Testis (tissue), 3 donors: ENCODE data around the gene NRP1. TPM values are rescaled to one million over a fixed set of nuclear protein-coding genes. Genes with fewer than 3 reads are reported as not detected.

Experiments used
- DNase-seq: peaks from one replicate; pipeline ENCODE4 v3.0.0-alpha.2; 2019
- H3K27ac ChIP-seq, 2 donors: fragments of 200-600 bp; sonication (generic); one replicate each; pipeline ENCODE4 v1.5.1; 2019
- H3K27me3 ChIP-seq: fragments of 200-600 bp; sonication (generic); one replicate; pipeline ENCODE4 v1.5.1; 2019
- H3K36me3 ChIP-seq: fragments of 200-600 bp; sonication (generic); one replicate; pipeline ENCODE4 v1.5.1; 2017; ENCODE audit warnings: low read depth; ENCODE audit errors: missing control alignments
- H3K4me1 ChIP-seq: fragments of 200-600 bp; sonication (generic); one replicate; pipeline ENCODE4 v1.5.1; 2019
- H3K4me3 ChIP-seq, 2 donors: fragments of 200-600 bp; sonication (generic); one replicate each; pipeline ENCODE4 v1.5.1; 2017 to 2019
- H3K9me3 ChIP-seq: fragments of 200-600 bp; sonication (generic); one replicate; pipeline ENCODE4 v1.5.1; 2017
- POLR2A ChIP-seq: fragments of 450-650 bp; IDR thresholded peaks from one replicate; pipeline ENCODE4 v1.6.1; 2017; ENCODE audit warnings: antibody characterized with exemption, mild to moderate bottlenecking, moderate library complexity
- WGBS, 2 donors: methylation state at CpG; one replicate each; pipeline ENCODE4 v1.1.5; 2018; 5-methylcytosine and 5-hydroxymethylcytosine counted together
- intact Hi-C: fragments of 100-400 bp; cut with DNase I; formaldehyde crosslinking; loops from one replicate; pipeline ENCODE4 v1.15.1; 2023; ENCODE audit warnings: low total_unique reads
- polyA plus RNA-seq: library from polyadenylated mRNA; stranded (reverse); fragments of 350-450 nt; fragmentation: Illumina TruSeq; extraction: RNeasy Lipid Tissue Mini Kit (QIAGEN cat#74804); gene quantifications from one replicate; pipeline ENCODE4 v1.2.3, GENCODE V29; 2014; ENCODE audit warnings: low read depth, low replicate concordance; ENCODE audit not compliant: insufficient read depth
- total RNA-seq, 2 donors: library from RNA; depleted of rRNA; stranded (reverse); fragments of >200 nt; gene quantifications; one replicate each; pipeline ENCODE4 v1.2.3, GENCODE V29; 2016
- TF ChIP-seq, protein P1 (sequence below), 3 experiments: fragments of 450-650 bp in 2 of 3; fragments of 200-600 bp in 1 of 3; sonication (generic) in 1 of 3; IDR thresholded peaks; one replicate each; pipeline ENCODE4 v1.5.1; 2016 to 2019; ENCODE audit warnings: antibody characterized with exemption in 3 of 3, mild to moderate bottlenecking in 2 of 3, moderate library complexity in 1 of 3

Gene NRP1
- total and polyA plus RNA-seq, 3 donors from 2014 or later: 15.9 to 23.8 (median 17.1) TPM

- DNase-seq: no peak
- no peaks in the 10 kb centered on the region for H3K9me3 ChIP-seq
These were observed 170.3 kb downstream of the NRP1 start for GRCh38 chr10:33164060-33164709.

DNA sequence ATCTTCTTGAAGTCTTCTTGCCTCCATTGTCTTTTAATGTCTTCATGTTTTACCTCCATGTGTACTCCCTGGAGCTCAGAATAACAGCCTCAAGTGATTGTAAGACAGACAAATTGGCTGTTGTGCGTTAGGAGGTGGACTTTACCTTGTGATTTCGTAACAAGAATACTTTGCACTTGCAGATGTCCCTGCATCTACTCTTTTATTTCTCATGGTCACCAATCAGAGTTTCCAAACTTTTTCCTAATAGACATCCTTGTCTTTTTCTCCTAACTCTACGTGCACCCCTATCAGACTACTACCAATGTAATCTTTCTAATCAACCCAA is 172.3 kb downstream of the NRP1 start:
- TF ChIP-seq POLR2A: no peak
- TF ChIP-seq, protein P1, sequence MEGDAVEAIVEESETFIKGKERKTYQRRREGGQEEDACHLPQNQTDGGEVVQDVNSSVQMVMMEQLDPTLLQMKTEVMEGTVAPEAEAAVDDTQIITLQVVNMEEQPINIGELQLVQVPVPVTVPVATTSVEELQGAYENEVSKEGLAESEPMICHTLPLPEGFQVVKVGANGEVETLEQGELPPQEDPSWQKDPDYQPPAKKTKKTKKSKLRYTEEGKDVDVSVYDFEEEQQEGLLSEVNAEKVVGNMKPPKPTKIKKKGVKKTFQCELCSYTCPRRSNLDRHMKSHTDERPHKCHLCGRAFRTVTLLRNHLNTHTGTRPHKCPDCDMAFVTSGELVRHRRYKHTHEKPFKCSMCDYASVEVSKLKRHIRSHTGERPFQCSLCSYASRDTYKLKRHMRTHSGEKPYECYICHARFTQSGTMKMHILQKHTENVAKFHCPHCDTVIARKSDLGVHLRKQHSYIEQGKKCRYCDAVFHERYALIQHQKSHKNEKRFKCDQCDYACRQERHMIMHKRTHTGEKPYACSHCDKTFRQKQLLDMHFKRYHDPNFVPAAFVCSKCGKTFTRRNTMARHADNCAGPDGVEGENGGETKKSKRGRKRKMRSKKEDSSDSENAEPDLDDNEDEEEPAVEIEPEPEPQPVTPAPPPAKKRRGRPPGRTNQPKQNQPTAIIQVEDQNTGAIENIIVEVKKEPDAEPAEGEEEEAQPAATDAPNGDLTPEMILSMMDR (IDR thresholded peaks at IDR 0.05): no peak

More at GRCh38 chr10:33164060-33164709, 170.3 kb downstream of the NRP1 start:
- intact Hi-C loops: no loop called here
- no peak for TF ChIP-seq POLR2A
- TF ChIP-seq, protein P1 (IDR thresholded peaks at IDR 0.05): no peak
- no peaks in the 10 kb centered on the region for H3K27me3 ChIP-seq
- WGBS, 2 donors: 86 to 88% methylated on average over 9 of the region's 9 CpGs
- H3K4me3 ChIP-seq: no peak overlapping the region
- no peaks in the 10 kb centered on the region for H3K36me3 ChIP-seq
- no peak overlapping the region for H3K27ac ChIP-seq
- no peaks in the 10 kb centered on the region for H3K4me1 ChIP-seq

GRCh38 chr10:33161550-33162247 is 172.8 kb downstream of the NRP1 start:
- H3K4me3 ChIP-seq: no peak overlapping the region
- TF ChIP-seq POLR2A: no peak
- TF ChIP-seq, protein P1 (IDR thresholded peaks at IDR 0.05): no peak
- no peak for DNase-seq
- no peak overlapping the region for H3K27ac ChIP-seq
- no peaks in the 10 kb centered on the region for H3K27me3 ChIP-seq
- H3K4me1 ChIP-seq: no peaks in the 10 kb centered on the region
- H3K36me3 ChIP-seq: no peaks in the 10 kb centered on the region
- no peaks in the 10 kb centered on the region for H3K9me3 ChIP-seq
- 95 to 96% methylated on average over 6 of the region's 6 CpGs for WGBS, 2 donors
- intact Hi-C loops: no loop called here

More for the DNA sequence above, 172.3 kb downstream of the NRP1 start:
- Histone ChIP-seq H3K9me3 (no peaks in the 10 kb centered on the region), H3K4me1 (no peaks in the 10 kb centered on the region), H3K4me3 (no peak overlapping the region), H3K36me3 (no peaks in the 10 kb centered on the region), H3K27me3 (no peaks in the 10 kb centered on the region), H3K27ac (no peak overlapping the region)
- 89 to 93% methylated on average over 3 of the region's 3 CpGs for WGBS, 2 donors
- no peak for DNase-seq
- intact Hi-C loops: no loop called here

DNA sequence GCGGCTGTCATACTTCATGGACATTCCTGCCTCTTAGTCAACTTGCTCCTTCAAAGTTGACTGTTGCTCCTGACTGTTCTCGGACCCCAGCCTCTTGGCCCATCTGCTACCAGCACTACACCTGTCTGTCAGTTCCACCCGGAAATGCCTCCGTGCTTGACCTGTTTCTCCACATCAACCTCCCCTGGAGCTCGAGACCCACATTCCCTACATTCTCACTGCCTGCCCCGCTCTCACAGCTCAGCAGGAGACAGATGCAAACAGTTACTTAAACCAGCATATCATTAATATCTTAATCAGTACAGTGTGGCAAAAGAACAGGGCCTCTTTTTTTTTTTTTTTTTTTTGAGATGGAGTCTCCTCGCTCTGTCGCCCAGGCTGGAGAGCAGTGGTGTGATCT is 174.3 kb downstream of the NRP1 start:
- Histone ChIP-seq H3K9me3 (no peaks in the 10 kb centered on the region), H3K27ac (no peak overlapping the region)
- TF ChIP-seq POLR2A: no peak
- TF ChIP-seq, protein P1 (IDR thresholded peaks at IDR 0.05): no peak

More for the DNA sequence above, 174.3 kb downstream of the NRP1 start:
- Histone ChIP-seq H3K36me3 (no peaks in the 10 kb centered on the region), H3K4me1 (peaks cover 3% of the 10 kb centered on the region), H3K27me3 (no peaks in the 10 kb centered on the region), H3K4me3 (no peak overlapping the region)
- WGBS, 2 donors: 90 to 92% methylated on average over 8 of the region's 8 CpGs
- intact Hi-C loops: no loop called here
- DNase-seq: no peak
